Adrenal gland (tissue), 5 donors: ENCODE measurements around the gene ADPRHL1.

Experiments used
- POLR2A ChIP-seq, 2 donors: fragments of 450-650 bp; IDR thresholded peaks; one replicate each; pipeline ENCODE4 v1.6.1; 2017; ENCODE audit warnings: antibody characterized with exemption in 2 of 2, mild to moderate bottlenecking in 2 of 2, moderate library complexity in 1 of 2
- TF ChIP-seq, protein P1 (sequence below), 6 experiments: fragments of 450-650 bp in 4 of 6; fragments of 200-600 bp in 2 of 6; sonication (generic) in 1 of 6; IDR thresholded peaks; 1 replicate in 5 of 6; 2 replicates in 1 of 6; pipeline versions ENCODE4 v1.5.1 to v1.8.0; 2016 to 2021; ENCODE audit warnings: antibody characterized with exemption in 6 of 6, mild to moderate bottlenecking in 2 of 6, moderate library complexity in 1 of 6
- donor health status: DM: no; HTN: no; CAD: no.

DNA sequence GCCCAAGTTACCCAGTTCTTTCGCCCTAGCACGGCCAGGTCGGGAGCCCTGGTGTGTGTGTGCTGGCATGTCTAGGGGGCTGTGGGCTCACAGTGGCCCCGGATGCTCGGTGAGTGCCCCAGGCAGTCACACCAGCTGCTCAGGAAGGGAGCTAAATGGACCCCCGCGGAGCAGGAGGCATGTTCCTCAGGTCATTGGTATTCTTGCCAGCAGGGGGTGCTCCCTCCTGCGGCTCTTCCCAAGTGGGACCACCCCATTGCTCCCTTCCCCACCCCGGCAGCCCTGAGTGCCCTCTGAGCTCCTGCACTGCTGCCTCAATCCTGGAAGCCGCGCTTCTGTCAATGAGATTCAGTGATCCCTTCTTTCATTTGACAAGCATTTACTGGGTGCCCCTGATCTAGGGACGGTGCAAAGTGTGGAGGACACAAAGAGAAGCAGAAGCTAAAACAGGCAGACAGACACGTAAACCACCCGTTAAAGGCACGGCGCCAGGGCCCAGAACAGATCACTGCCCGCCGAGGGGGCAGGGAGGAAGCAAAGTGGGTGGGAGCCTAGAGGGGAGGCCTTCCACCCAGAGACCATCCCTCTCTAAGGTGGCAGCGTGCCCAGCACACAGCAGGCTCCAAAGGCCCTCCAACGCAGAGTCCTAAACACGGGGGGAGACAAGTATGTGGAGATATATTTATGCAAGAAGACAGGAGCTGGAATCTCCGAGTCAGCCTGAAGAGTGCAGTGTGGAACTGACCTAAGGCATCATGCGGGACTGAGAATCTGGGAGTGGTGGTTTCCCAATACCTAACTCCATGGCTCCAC is 5.2 kb upstream of the ADPRHL1 start:
- TF ChIP-seq, protein P1, sequence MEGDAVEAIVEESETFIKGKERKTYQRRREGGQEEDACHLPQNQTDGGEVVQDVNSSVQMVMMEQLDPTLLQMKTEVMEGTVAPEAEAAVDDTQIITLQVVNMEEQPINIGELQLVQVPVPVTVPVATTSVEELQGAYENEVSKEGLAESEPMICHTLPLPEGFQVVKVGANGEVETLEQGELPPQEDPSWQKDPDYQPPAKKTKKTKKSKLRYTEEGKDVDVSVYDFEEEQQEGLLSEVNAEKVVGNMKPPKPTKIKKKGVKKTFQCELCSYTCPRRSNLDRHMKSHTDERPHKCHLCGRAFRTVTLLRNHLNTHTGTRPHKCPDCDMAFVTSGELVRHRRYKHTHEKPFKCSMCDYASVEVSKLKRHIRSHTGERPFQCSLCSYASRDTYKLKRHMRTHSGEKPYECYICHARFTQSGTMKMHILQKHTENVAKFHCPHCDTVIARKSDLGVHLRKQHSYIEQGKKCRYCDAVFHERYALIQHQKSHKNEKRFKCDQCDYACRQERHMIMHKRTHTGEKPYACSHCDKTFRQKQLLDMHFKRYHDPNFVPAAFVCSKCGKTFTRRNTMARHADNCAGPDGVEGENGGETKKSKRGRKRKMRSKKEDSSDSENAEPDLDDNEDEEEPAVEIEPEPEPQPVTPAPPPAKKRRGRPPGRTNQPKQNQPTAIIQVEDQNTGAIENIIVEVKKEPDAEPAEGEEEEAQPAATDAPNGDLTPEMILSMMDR (IDR thresholded peaks at IDR 0.05): peak in 5 of 6 experiments; percentile 10 to 36 (median 30)
- TF ChIP-seq POLR2A (IDR thresholded peaks at IDR 0.05): no peak
